ENCODE measurements around the gene FBXO33.

FBXO33 gene

DNA sequence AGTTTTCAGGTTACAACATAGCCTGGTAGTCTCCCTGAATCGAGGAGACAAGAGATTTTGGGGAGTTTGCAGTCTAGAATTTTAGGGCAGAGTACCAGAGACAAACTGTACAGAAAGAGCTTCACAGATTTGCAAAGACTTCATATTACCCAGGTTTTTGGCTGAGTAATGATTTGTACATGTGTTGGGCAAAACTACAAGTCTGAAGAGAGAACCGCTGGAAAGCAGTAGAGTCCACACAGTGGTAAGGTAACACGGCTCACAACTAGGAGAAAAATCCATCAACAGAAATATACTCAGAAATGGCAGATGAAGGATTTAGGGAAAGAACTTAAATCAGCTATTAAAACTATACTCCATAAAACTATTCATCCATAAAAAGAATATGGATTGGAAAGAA is 25.7 kb downstream of the FBXO33 start:
- H3K36me3 ChIP-seq (ENCODE audit: control insufficient read depth in 5 of 5, insufficient read depth in 5 of 5, low read length in 5 of 5) = peaks cover under 1 to 5% (median under 1%) of the 10 kb centered on the region in 5 donors
- H3K9ac ChIP-seq (ENCODE audit: low read length in 5 of 5) = no peak overlapping the region
- H3K4me1 ChIP-seq (ENCODE audit: control insufficient read depth in 5 of 5, insufficient read depth in 5 of 5, low read length in 5 of 5) = peaks cover 0 to 3% (median 0%) of the 10 kb centered on the region in 5 donors
- no peak overlapping the region for H3K4me3 ChIP-seq (ENCODE audit: low read depth in 1 of 5, low read length in 5 of 5)
- H3K27ac ChIP-seq (ENCODE audit: low read depth, low read length) = no peak overlapping the region
- no peaks in the 10 kb centered on the region for H3K9me3 ChIP-seq (ENCODE audit: control insufficient read depth in 5 of 5, low read length in 5 of 5)
- no peaks in the 10 kb centered on the region for H3K27me3 ChIP-seq (ENCODE audit: control insufficient read depth in 5 of 5, insufficient read depth in 4 of 5, low read length in 5 of 5)

DNA sequence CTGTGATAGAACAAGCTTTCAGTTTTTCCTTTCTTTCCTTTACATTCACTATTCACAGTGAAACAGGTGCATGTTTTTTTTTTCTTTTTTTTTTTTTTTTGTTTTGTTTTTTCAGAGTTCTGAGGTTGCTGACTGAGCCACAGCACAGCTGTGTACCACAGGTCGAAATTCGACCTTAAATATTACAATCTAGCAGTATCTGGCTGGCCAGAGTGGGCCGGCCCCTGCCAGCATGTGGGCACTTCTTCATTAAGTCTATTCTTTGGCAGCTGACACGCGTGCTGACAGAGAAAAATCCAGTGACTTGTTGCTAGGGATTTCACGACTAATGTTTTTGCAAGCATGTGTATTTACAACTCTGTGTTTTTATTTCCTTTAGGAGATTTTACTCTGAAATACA is 33.9 kb downstream of the FBXO33 start:
- Histone ChIP-seq H3K27ac (ENCODE audit: low read depth, low read length) (no peak overlapping the region), H3K9me3 (ENCODE audit: control insufficient read depth in 5 of 5, low read length in 5 of 5) (no peaks in the 10 kb centered on the region), H3K27me3 (ENCODE audit: control insufficient read depth in 5 of 5, insufficient read depth in 4 of 5, low read length in 5 of 5) (no peaks in the 10 kb centered on the region), H3K4me1 (ENCODE audit: control insufficient read depth in 5 of 5, insufficient read depth in 5 of 5, low read length in 5 of 5) (no peaks in the 10 kb centered on the region), H3K9ac (ENCODE audit: low read length in 5 of 5) (no peak overlapping the region), H3K36me3 (ENCODE audit: control insufficient read depth in 5 of 5, insufficient read depth in 5 of 5, low read length in 5 of 5) (peaks cover 31 to 53% (median 39%) of the 10 kb centered on the region in 5 donors), H3K4me3 (ENCODE audit: low read depth in 1 of 5, low read length in 5 of 5) (no peak overlapping the region)

DNA sequence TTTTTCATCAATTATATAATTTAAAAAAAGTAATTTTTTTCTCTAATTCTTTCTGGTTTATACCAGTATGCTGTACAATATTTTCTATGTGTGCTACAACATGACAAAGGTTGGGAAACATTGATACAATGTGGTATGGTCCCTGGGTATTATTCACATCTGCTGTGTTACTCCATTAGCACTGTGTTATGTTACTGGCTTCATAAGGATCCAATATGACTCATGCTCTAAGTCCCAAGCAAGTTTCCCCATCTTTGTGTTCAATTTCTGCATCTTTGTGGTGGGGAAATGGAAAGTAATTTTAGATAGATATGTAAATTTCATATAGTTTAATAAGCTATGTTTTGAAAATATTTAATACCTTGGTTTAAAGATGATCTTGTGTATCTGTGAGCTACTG is 35.8 kb downstream of the FBXO33 start:
- Histone ChIP-seq H3K27me3 (ENCODE audit: control insufficient read depth in 5 of 5, insufficient read depth in 4 of 5, low read length in 5 of 5) (no peaks in the 10 kb centered on the region), H3K36me3 (ENCODE audit: control insufficient read depth in 5 of 5, insufficient read depth in 5 of 5, low read length in 5 of 5) (peaks cover 30 to 53% (median 37%) of the 10 kb centered on the region in 5 donors), H3K4me3 (ENCODE audit: low read depth in 1 of 5, low read length in 5 of 5) (no peak overlapping the region), H3K4me1 (ENCODE audit: control insufficient read depth in 5 of 5, insufficient read depth in 5 of 5, low read length in 5 of 5) (no peaks in the 10 kb centered on the region), H3K9ac (ENCODE audit: low read length in 5 of 5) (no peak overlapping the region), H3K9me3 (ENCODE audit: control insufficient read depth in 5 of 5, low read length in 5 of 5) (no peaks in the 10 kb centered on the region), H3K27ac (ENCODE audit: low read depth, low read length) (no peak overlapping the region)

DNA sequence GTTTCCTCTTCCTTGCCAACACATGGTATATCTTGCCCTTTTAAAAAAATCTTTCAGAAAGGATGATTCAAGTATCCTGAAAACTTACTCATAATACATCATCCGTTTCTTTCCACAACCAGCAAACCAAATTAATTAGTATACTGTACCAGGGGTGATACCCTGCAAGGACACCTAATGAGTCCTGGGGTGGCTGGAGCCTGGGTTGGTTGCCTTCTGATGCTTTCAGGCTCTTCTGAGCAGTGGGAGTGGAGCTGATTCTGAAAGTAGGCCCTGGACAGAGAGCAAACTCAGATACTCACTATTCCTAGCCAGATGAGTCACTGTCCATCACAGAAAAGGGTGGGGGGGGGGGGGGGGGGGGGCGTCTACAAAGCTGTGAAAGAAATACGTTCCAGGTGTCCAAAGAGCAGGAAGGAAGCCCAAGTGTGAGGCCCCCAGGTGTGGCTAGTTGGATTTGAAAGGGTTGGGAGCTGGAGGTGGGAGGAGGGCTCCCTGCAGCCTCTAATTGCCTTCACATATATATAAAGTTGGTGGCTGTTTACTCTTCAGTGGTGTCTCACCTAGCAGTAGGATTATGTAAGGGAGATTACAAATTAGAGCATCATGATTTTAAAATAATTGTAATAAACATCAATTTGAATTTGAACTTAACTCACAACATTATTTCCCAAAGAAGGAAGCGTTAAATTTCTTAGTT is 36.5 kb downstream of the FBXO33 start:
- Histone ChIP-seq H3K27me3 (ENCODE audit: control insufficient read depth in 5 of 5, insufficient read depth in 4 of 5, low read length in 5 of 5) (no peaks in the 10 kb centered on the region), H3K4me1 (ENCODE audit: control insufficient read depth in 5 of 5, insufficient read depth in 5 of 5, low read length in 5 of 5) (no peaks in the 10 kb centered on the region), H3K9ac (ENCODE audit: low read length in 5 of 5) (no peak overlapping the region), H3K27ac (ENCODE audit: low read depth, low read length) (no peak overlapping the region), H3K9me3 (ENCODE audit: control insufficient read depth in 5 of 5, low read length in 5 of 5) (no peaks in the 10 kb centered on the region), H3K4me3 (ENCODE audit: low read depth in 1 of 5, low read length in 5 of 5) (no peak overlapping the region), H3K36me3 (ENCODE audit: control insufficient read depth in 5 of 5, insufficient read depth in 5 of 5, low read length in 5 of 5) (peaks cover 22 to 46% (median 34%) of the 10 kb centered on the region in 5 donors)

DNA sequence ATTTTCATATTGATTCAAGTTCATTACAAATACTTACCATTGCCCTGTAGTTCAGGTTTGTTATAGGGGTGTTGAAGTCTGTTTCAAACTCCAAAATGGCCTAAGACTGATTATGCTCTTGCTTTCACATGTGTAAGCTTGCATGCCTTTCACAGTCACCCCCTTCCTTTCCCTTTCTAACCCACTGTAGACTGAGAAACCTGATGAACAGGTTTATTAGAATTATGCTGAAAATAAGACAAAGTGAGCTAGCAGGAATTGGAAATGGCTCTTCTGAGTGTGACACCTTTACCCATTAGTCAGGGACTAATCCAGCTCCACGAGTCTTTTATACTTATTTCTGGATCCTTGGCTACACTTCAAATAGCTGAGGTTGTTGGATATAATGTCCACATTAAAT is 38.9 kb downstream of the FBXO33 start:
- no peaks in the 10 kb centered on the region for H3K27me3 ChIP-seq (ENCODE audit: control insufficient read depth in 5 of 5, insufficient read depth in 4 of 5, low read length in 5 of 5)
- no peaks in the 10 kb centered on the region for H3K4me1 ChIP-seq (ENCODE audit: control insufficient read depth in 5 of 5, insufficient read depth in 5 of 5, low read length in 5 of 5)
- H3K9me3 ChIP-seq (ENCODE audit: control insufficient read depth in 5 of 5, low read length in 5 of 5) = no peaks in the 10 kb centered on the region
- H3K9ac ChIP-seq (ENCODE audit: low read length in 5 of 5) = no peak overlapping the region
- H3K36me3 ChIP-seq (ENCODE audit: control insufficient read depth in 5 of 5, insufficient read depth in 5 of 5, low read length in 5 of 5) = peaks cover 6 to 31% (median 19%) of the 10 kb centered on the region in 5 donors
- no peak overlapping the region for H3K27ac ChIP-seq (ENCODE audit: low read depth, low read length)
- no peak overlapping the region for H3K4me3 ChIP-seq (ENCODE audit: low read depth in 1 of 5, low read length in 5 of 5)

DNA sequence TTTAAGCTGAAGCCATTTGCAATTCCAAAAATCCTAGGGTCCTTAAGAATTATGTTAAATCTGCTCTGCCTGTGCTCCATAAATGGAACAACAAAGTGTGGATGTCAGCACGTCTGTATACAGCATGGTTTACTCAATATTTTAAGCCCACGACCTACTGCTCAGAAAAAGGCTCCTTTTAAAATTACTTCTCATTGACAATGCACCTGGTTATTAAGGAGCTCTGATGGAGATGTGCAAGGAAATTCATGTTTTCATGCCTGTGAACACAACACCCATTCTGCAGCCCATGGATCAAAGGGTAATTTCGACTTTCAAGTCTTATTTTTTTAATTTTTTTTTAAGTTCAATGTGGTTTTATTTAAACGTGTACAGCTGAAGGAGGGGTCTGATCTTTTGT is 48.1 kb downstream of the FBXO33 start:
- H3K36me3 ChIP-seq (ENCODE audit: control insufficient read depth in 5 of 5, insufficient read depth in 5 of 5, low read length in 5 of 5) = peaks cover 0 to 2% (median 0%) of the 10 kb centered on the region in 5 donors
- no peaks in the 10 kb centered on the region for H3K9me3 ChIP-seq (ENCODE audit: control insufficient read depth in 5 of 5, low read length in 5 of 5)
- no peak overlapping the region for H3K9ac ChIP-seq (ENCODE audit: low read length in 5 of 5)
- H3K27ac ChIP-seq (ENCODE audit: low read depth, low read length) = no peak overlapping the region
- no peaks in the 10 kb centered on the region for H3K27me3 ChIP-seq (ENCODE audit: control insufficient read depth in 5 of 5, insufficient read depth in 4 of 5, low read length in 5 of 5)
- H3K4me1 ChIP-seq (ENCODE audit: control insufficient read depth in 5 of 5, insufficient read depth in 5 of 5, low read length in 5 of 5) = peaks cover 0 to 4% (median 0%) of the 10 kb centered on the region in 5 donors
- no peak overlapping the region for H3K4me3 ChIP-seq (ENCODE audit: low read depth in 1 of 5, low read length in 5 of 5)

DNA sequence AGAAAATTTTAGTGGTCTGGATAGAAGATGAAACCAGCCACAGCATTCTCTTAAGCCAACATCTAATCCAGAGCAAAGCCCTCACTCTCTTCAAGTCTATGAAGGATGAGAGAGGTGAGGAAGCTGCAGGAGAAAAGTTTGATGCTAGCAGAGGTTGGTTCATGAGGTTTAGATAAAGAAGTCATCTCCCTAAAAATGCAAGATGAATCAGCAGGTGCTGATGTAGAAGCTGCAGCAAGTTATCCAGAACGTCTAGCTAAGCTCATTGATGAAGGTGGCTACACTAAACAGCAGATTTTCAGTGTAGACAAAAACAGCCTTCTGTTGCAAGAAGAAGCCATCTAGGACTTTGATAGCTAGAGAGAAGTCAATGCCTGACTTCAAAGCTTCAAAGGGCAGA is 48.5 kb downstream of the FBXO33 start:
- peaks cover 0 to 2% (median 0%) of the 10 kb centered on the region in 5 donors for H3K36me3 ChIP-seq (ENCODE audit: control insufficient read depth in 5 of 5, insufficient read depth in 5 of 5, low read length in 5 of 5)
- H3K4me1 ChIP-seq (ENCODE audit: control insufficient read depth in 5 of 5, insufficient read depth in 5 of 5, low read length in 5 of 5) = peaks cover 0 to 6% (median 0%) of the 10 kb centered on the region in 5 donors
- H3K27me3 ChIP-seq (ENCODE audit: control insufficient read depth in 5 of 5, insufficient read depth in 4 of 5, low read length in 5 of 5) = no peaks in the 10 kb centered on the region
- no peak overlapping the region for H3K27ac ChIP-seq (ENCODE audit: low read depth, low read length)
- H3K9ac ChIP-seq (ENCODE audit: low read length in 5 of 5) = no peak overlapping the region
- no peaks in the 10 kb centered on the region for H3K9me3 ChIP-seq (ENCODE audit: control insufficient read depth in 5 of 5, low read length in 5 of 5)
- no peak overlapping the region for H3K4me3 ChIP-seq (ENCODE audit: low read depth in 1 of 5, low read length in 5 of 5)

DNA sequence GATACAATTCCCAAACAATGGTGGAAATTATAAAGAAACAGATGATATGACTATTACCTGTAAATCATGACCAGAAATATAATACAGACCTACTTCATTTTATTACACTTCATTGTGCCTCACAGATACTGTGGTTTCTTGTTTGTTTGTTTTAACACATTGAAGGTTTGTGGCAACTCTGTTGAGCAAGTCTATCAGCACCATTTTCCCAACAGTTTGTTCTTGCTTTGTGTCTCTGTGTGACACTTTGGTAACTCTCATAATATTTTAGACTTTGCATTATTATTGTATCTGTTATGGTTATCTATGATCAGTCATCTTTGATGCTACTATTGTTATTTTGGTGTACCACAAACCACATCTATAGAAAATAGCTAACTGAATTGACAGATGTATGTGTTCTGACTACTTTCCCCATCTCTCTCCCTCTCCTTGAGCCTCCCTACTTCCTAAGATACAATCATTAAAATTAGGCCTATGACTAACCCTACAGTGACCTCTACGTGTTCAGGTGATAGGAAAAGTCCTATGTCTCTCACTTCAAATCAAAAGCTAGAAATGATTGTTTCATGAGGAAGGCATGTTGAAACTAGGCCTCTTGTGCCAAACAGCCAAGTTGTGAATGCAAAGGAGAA is 49.1 kb downstream of the FBXO33 start:
- H3K9me3 ChIP-seq (ENCODE audit: control insufficient read depth in 5 of 5, low read length in 5 of 5) = no peaks in the 10 kb centered on the region
- peaks cover 0 to 6% (median 0%) of the 10 kb centered on the region in 5 donors for H3K4me1 ChIP-seq (ENCODE audit: control insufficient read depth in 5 of 5, insufficient read depth in 5 of 5, low read length in 5 of 5)
- no peaks in the 10 kb centered on the region for H3K27me3 ChIP-seq (ENCODE audit: control insufficient read depth in 5 of 5, insufficient read depth in 4 of 5, low read length in 5 of 5)
- no peak overlapping the region for H3K4me3 ChIP-seq (ENCODE audit: low read depth in 1 of 5, low read length in 5 of 5)
- H3K9ac ChIP-seq (ENCODE audit: low read length in 5 of 5) = no peak overlapping the region
- H3K27ac ChIP-seq (ENCODE audit: low read depth, low read length) = no peak overlapping the region
- peaks cover 0 to 2% (median 0%) of the 10 kb centered on the region in 5 donors for H3K36me3 ChIP-seq (ENCODE audit: control insufficient read depth in 5 of 5, insufficient read depth in 5 of 5, low read length in 5 of 5)

DNA sequence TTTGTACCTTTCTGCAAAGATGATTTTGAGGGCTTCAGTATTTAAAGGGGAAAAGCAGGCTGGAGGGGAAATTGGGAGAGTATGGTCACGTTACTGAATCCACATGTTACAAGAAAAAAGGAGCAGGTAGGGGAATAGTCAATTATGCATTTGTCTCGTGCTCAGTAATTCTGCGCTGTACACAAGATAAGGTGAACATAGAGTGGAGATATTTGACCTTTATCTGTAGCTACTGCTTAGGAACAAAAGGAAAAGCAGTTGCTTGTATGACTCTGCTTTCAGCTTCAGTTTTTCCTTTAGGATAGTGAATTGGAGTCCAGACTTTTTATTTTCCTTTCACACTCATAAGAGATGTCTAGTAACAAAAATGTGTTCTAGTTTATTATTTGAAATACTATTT is 49.8 kb downstream of the FBXO33 start:
- no peak overlapping the region for H3K4me3 ChIP-seq (ENCODE audit: low read depth in 1 of 5, low read length in 5 of 5)
- peaks cover 0 to 2% (median 0%) of the 10 kb centered on the region in 5 donors for H3K36me3 ChIP-seq (ENCODE audit: control insufficient read depth in 5 of 5, insufficient read depth in 5 of 5, low read length in 5 of 5)
- no peak overlapping the region for H3K9ac ChIP-seq (ENCODE audit: low read length in 5 of 5)
- no peaks in the 10 kb centered on the region for H3K9me3 ChIP-seq (ENCODE audit: control insufficient read depth in 5 of 5, low read length in 5 of 5)
- H3K27me3 ChIP-seq (ENCODE audit: control insufficient read depth in 5 of 5, insufficient read depth in 4 of 5, low read length in 5 of 5) = no peaks in the 10 kb centered on the region
- peaks cover 0 to 12% (median 0%) of the 10 kb centered on the region in 5 donors for H3K4me1 ChIP-seq (ENCODE audit: control insufficient read depth in 5 of 5, insufficient read depth in 5 of 5, low read length in 5 of 5)
- no peak overlapping the region for H3K27ac ChIP-seq (ENCODE audit: low read depth, low read length)

DNA sequence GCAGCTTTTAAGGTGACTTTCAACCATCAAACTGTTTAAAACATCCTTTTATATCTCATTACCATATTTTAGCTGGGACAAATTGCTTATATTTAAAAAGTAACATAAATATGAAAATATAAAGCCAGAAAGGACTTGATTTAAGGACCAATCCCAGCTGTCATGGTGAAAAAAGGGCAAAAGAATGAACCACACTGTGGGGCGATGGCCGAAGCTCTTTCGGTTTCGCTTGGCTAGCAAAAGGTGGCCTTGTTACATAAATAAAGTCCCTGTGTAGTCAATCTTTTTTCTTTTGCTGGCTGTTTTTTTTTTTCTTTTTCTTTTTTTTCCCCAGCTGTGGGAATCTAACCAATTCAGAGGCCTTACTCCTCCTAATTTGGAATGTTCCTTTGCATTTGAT is 50.9 kb downstream of the FBXO33 start:
- H3K4me3 ChIP-seq (ENCODE audit: low read depth in 1 of 5, low read length in 5 of 5) = no peak overlapping the region
- H3K36me3 ChIP-seq (ENCODE audit: control insufficient read depth in 5 of 5, insufficient read depth in 5 of 5, low read length in 5 of 5) = peaks cover 0 to 2% (median 0%) of the 10 kb centered on the region in 5 donors
- peaks cover 0 to 23% (median 6%) of the 10 kb centered on the region in 5 donors for H3K4me1 ChIP-seq (ENCODE audit: control insufficient read depth in 5 of 5, insufficient read depth in 5 of 5, low read length in 5 of 5)
- H3K27ac ChIP-seq (ENCODE audit: low read depth, low read length) = no peak overlapping the region
- no peaks in the 10 kb centered on the region for H3K27me3 ChIP-seq (ENCODE audit: control insufficient read depth in 5 of 5, insufficient read depth in 4 of 5, low read length in 5 of 5)
- no peak overlapping the region for H3K9ac ChIP-seq (ENCODE audit: low read length in 5 of 5)
- no peaks in the 10 kb centered on the region for H3K9me3 ChIP-seq (ENCODE audit: control insufficient read depth in 5 of 5, low read length in 5 of 5)
